SK-N-SH (cell line): ENCODE data around the gene PTPN14. TPM values are rescaled to one million over a fixed set of nuclear protein-coding genes. Genes with fewer than 3 reads are reported as not detected.

Experiments
- CTCF ChIA-PET: fragments of 300-600, 350-600 bp; formaldehyde crosslinking; extraction: SDS; loops from one replicate; lab custom pipeline; 2021; lab: Yijun Ruan, JAX
- POLR2A ChIA-PET: fragments of 350-600 bp; sonication (Branson Sonifier 250); formaldehyde crosslinking; extraction: SDS; loops from one replicate; lab custom pipeline; 2020; ENCODE audit warnings: antibody characterized with exemption, inconsistent platforms; lab: Yijun Ruan, JAX
- DNase-seq: peaks from one replicate; pipeline ENCODE4 v3.0.0; 2012
- H2AFZ ChIP-seq: fragments of 200-600 bp; sonication (generic); 2 replicates; pipeline ENCODE4 v1.8.1; 2016; ENCODE audit warnings: antibody characterized with exemption, mild to moderate bottlenecking, low read depth
- H3F3A ChIP-seq: fragments of 200-600 bp; sonication (generic); replicated peaks from 2 replicates; pipeline ENCODE3; 2016; ENCODE audit warnings: antibody characterized with exemption, mild to moderate bottlenecking; ENCODE audit not compliant: insufficient read depth
- H3K27ac ChIP-seq, 2 experiments: fragments of 200-500 bp in 1 of 2; fragments of 200-600 bp in 1 of 2; sonication (Bioruptor generic) in 1 of 2; sonication (generic), shearing (Covaris generic) in 1 of 2; 2 replicates each; pipeline versions ENCODE4 v1.5.1 to v1.6.1; 2014 to 2016; ENCODE audit warnings: low read depth in 2 of 2, inconsistent platforms in 1 of 2, low read length in 1 of 2, mild to moderate bottlenecking in 1 of 2, mixed read lengths in 1 of 2
- H3K27me3 ChIP-seq: fragments of 200-600 bp; sonication (generic), shearing (Covaris generic); 2 replicates; pipeline ENCODE4 v1.6.1; 2016; ENCODE audit warnings: mixed run types; ENCODE audit not compliant: insufficient read depth
- H3K36me3 ChIP-seq, 2 experiments: fragments of 200-500 bp in 1 of 2; fragments of 200-600 bp in 1 of 2; sonication (Bioruptor generic) in 1 of 2; sonication (generic) in 1 of 2; replicated peaks in 1 of 2; 2 replicates each; pipeline versions ENCODE3 to v1.5.1; 2014 to 2016; ENCODE audit warnings: low read length in 1 of 2, mild to moderate bottlenecking in 1 of 2; ENCODE audit not compliant: insufficient read depth in 2 of 2, control insufficient read depth in 1 of 2
- H3K4me1 ChIP-seq, 2 experiments: fragments of 200-500 bp in 1 of 2; fragments of 200-600 bp in 1 of 2; sonication (Bioruptor generic) in 1 of 2; sonication (generic), shearing (Covaris generic) in 1 of 2; 2 replicates each; pipeline versions ENCODE4 v1.5.1 to v1.6.1; 2014 to 2016; ENCODE audit warnings: low read depth in 1 of 2, low read length in 1 of 2, mixed run types in 1 of 2; ENCODE audit not compliant: insufficient read depth in 2 of 2, control insufficient read depth in 1 of 2
- H3K4me2 ChIP-seq: fragments of 200-600 bp; sonication (generic), shearing (Covaris generic); 2 replicates; pipeline ENCODE4 v1.6.1; 2017; ENCODE audit warnings: mixed run types
- H3K4me3 ChIP-seq, 2 experiments: fragments of 200-500 bp in 1 of 2; fragments of 200-600 bp in 1 of 2; sonication (Bioruptor generic) in 1 of 2; sonication (generic), shearing (Covaris generic) in 1 of 2; 2 replicates each; pipeline versions ENCODE4 v1.5.1 to v1.8.1; 2014 to 2016; ENCODE audit warnings: low read depth in 2 of 2, inconsistent platforms in 1 of 2, low read length in 1 of 2, mild to moderate bottlenecking in 1 of 2, mixed read lengths in 1 of 2, moderate library complexity in 1 of 2
- H3K79me2 ChIP-seq: fragments of 200-600 bp; sonication (generic); 2 replicates; pipeline ENCODE4 v1.8.1; 2017; ENCODE audit warnings: mild to moderate bottlenecking; ENCODE audit not compliant: insufficient read depth
- H3K9ac ChIP-seq: fragments of 200-600 bp; sonication (generic); 2 replicates; pipeline ENCODE4 v1.6.1; 2017; ENCODE audit warnings: mixed run types
- H3K9me2 ChIP-seq: fragments of 200-600 bp; sonication (generic); 2 replicates; pipeline ENCODE4 v1.6.1; 2017; ENCODE audit warnings: mixed run types
- H3K9me3 ChIP-seq: fragments of 200-600 bp; sonication (generic); 2 replicates; pipeline ENCODE4 v1.6.1; 2017; ENCODE audit warnings: mixed run types, mild to moderate bottlenecking, moderate library complexity
- H4K20me1 ChIP-seq: fragments of 200-600 bp; sonication (generic); 2 replicates; pipeline ENCODE4 v1.6.1; 2017; ENCODE audit warnings: mild to moderate bottlenecking, mixed run types; ENCODE audit not compliant: insufficient read depth
- CTCF ChIP-seq: fragments of 200-600 bp; sonication (generic); IDR thresholded peaks from 2 replicates; pipeline ENCODE4 v1.6.1; 2017; ENCODE audit warnings: antibody characterized with exemption, mild to moderate bottlenecking, moderate library complexity
- ELF1 ChIP-seq: IDR thresholded peaks from 2 replicates; pipeline ENCODE4 v1.4.0; 2012
- FOXM1 ChIP-seq: IDR thresholded peaks from 2 replicates; pipeline ENCODE4 v1.4.0; 2012; ENCODE audit warnings: low read depth, mild to moderate bottlenecking
- IRF3 ChIP-seq: fragments of 150-350 bp; IDR thresholded peaks from 2 replicates; pipeline ENCODE4 v1.6.1; 2016; ENCODE audit warnings: mild to moderate bottlenecking, low read depth, low read length
- MEF2A ChIP-seq: IDR thresholded peaks from 2 replicates; pipeline ENCODE4 v1.4.0; 2012; ENCODE audit warnings: low read depth, borderline replicate concordance
- MXI1 ChIP-seq: IDR thresholded peaks from 2 replicates; pipeline ENCODE4 v1.6.1; 2012; ENCODE audit warnings: mild to moderate bottlenecking, low read depth, low read length, improper control_type of control experiment
- NFIC ChIP-seq: IDR thresholded peaks from 2 replicates; pipeline ENCODE4 v1.4.0; 2012; ENCODE audit warnings: borderline replicate concordance
- NRF1 ChIP-seq: IDR thresholded peaks from 2 replicates; pipeline ENCODE4 v1.6.1; 2012; ENCODE audit warnings: low read depth, mild to moderate bottlenecking, low read length
- PBX3 ChIP-seq: IDR thresholded peaks from 2 replicates; pipeline ENCODE4; 2012
- POLR2AphosphoS5 ChIP-seq: IDR thresholded peaks from 2 replicates; pipeline ENCODE4 v1.6.1; 2012; ENCODE audit warnings: low read depth, low read length
- SMC3 ChIP-seq: IDR thresholded peaks from 2 replicates; pipeline ENCODE4 v1.6.1; 2012; ENCODE audit warnings: low read depth, low read length, improper control_type of control experiment
- WGBS: methylation state at CpG from one replicate; pipeline ENCODE4 v1.1.6; 2017; ENCODE audit warnings: low lambda C conversion rate; 5-methylcytosine and 5-hydroxymethylcytosine counted together
- polyA plus RNA-seq, 3 experiments: library from polyadenylated mRNA; depleted of rRNA; stranded (reverse); fragments of >200 nt; gene quantifications; 2 replicates each; pipeline ENCODE4 v1.2.3, GENCODE V29; 2012

Gene PTPN14
- polyA plus RNA-seq, 1 of the 3 experiments (the other 2 are of a cell fraction): 12.8 TPM

GRCh38 chr1:214338212-214338611 is 213.2 kb downstream of the PTPN14 start:
- H3K27ac ChIP-seq: peak overlapping the region in 1 of 2 experiments; percentile 48; a peak in 1 of 4 replicates
- no peaks in the 10 kb centered on the region; a peak in 1 of 4 replicates for H3K4me1 ChIP-seq
- TF ChIP-seq ELF1 (no peak), SMC3 (no peak), POLR2AphosphoS5 (no peak), FOXM1 (no peak), NRF1 (no peak), MEF2A (no peak), IRF3 (no peak), MXI1 (no peak), NFIC (no peak), CTCF (no peak)
- H3K27me3 ChIP-seq: no peaks in the 10 kb centered on the region
- H3K79me2 ChIP-seq: no peaks in the 10 kb centered on the region
- H3F3A ChIP-seq: peaks cover 26% of the 10 kb centered on the region
- no peak for DNase-seq
- H3K4me3 ChIP-seq: no peak overlapping the region
- H3K9ac ChIP-seq: no peak overlapping the region
- no peaks in the 10 kb centered on the region for H3K9me3 ChIP-seq
- ChIA-PET CTCF (interaction anchor here (0.6 to 3.7 kb wide), 4 partner anchors 10 to 247 kb away, joined by 3 to 20 read pairs (median 11); no protein-coding TSS in a partner anchor), POLR2A (no interaction called here)
- WGBS: 88% methylated on average over 4 of the region's 4 CpGs
- H2AFZ ChIP-seq: no peak overlapping the region
- H3K36me3 ChIP-seq: peaks cover 23 to 26% of the 10 kb centered on the region in 2 experiments
- no peaks in the 10 kb centered on the region for H3K9me2 ChIP-seq
- H4K20me1 ChIP-seq: no peaks in the 10 kb centered on the region
- H3K4me2 ChIP-seq: no peak overlapping the region

GRCh38 chr1:214337511-214337910 is 213.9 kb downstream of the PTPN14 start:
- Histone ChIP-seq H3K79me2 (no peaks in the 10 kb centered on the region), H3K4me2 (no peak overlapping the region), H3K27me3 (no peaks in the 10 kb centered on the region), H3K27ac (peak overlapping the region in 1 of 2 experiments; percentile 48; a peak in 1 of 4 replicates), H4K20me1 (no peaks in the 10 kb centered on the region), H3K36me3 (peaks cover 18 to 24% of the 10 kb centered on the region in 2 experiments), H3K9me2 (no peaks in the 10 kb centered on the region), H3F3A (peaks cover 25% of the 10 kb centered on the region), H3K4me1 (no peaks in the 10 kb centered on the region; a peak in 1 of 4 replicates), H2AFZ (no peak overlapping the region), H3K9me3 (no peaks in the 10 kb centered on the region), H3K9ac (no peak overlapping the region), H3K4me3 (no peak overlapping the region)
- ChIA-PET CTCF (interaction anchor here (2.1 to 3.7 kb wide), 3 partner anchors 9 to 247 kb away, joined by 10 to 20 read pairs (median 12); no protein-coding TSS in a partner anchor), POLR2A (no interaction called here)
- WGBS: 85% methylated on average over 6 of the region's 6 CpGs
- no peak for DNase-seq
- TF ChIP-seq PBX3 (peak; percentile 6; the same call in 1 of the 2 replicates), CTCF (no peak)
